NCI-H345 treated with DMSO at 0.1 percent for 48 hours (cell line): Measurements from ENCODE around the gene COIL.

Experiments
- DNase-seq: peaks from one replicate; lab custom pipeline; 2025; ENCODE audit not compliant: unreplicated experiment; lab: John Stamatoyannopoulos, UW

COIL gene

DNA sequence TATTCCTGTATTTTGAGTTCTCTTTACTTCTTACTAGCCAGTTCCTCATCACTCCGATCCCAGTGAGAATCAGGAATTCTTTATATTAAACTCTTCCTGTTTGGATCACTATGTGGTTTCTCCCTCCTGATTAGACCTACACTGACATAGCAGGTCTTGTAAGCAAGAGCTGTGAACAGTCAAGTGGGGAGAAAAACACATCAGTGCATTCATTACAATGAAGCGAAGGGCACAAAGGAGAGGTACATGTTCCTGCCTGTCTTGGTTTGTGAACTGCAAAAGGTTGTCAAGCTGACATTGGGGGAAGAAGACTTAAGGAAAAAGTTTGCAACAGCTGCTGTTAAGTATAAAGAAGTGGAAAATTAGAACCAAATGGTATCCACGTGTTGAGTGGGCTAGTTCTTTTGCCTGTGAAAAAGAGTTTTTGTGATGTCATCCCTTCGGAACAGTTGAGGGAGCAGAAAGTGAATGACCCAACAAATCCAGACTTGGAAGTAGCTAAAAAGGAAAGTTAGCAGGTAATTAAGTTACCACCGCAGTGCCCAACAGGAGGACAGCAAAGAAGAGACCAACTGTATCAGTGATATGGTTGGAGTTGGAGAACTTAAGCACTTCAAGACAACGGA, 24.0 kb downstream of the COIL start:
- no peak for DNase-seq

DNA sequence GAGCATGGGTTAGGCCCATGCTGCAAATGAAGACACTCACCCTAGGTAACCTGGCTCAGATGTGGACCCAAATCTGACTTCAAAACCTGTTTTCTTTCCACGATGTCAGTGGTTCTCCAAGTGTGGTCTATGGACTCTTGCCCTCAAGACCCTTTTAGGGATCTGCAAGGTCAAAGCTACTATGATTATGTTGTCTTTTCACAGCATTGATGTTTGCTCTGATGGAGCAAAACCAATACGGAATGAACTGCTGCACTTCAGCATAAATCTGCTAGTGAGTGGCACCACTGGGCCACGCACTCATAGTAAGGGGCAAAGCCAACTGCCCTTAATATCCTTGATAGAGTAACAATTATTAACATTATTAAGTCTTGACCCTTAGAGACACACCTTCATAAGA, 25.4 kb downstream of the COIL start:
- DNase-seq, result no peak

- DNase-seq, result no peak
Measured at GRCh38 chr17:56934280-56934679, 26.6 kb downstream of the COIL start.

DNA sequence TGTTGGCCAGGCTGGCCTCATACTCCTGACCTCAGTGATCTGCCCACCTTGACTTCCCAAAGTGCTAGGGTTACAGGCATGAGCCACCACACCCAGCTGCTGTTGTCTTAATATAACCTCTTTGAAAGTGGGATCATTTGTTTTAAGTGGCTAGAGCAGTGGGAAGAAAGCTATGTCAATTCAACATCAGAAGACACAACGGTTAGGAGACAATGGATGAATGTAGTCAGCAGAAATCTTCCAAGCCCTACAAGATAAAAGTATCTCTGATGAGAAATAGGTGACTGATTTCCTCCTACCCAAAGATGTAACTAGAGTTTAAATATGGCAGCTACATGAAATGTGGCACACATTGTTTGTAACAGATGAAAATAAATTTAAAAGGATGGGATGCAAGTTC, 27.0 kb downstream of the COIL start:
- DNase-seq, result no peak

DNA sequence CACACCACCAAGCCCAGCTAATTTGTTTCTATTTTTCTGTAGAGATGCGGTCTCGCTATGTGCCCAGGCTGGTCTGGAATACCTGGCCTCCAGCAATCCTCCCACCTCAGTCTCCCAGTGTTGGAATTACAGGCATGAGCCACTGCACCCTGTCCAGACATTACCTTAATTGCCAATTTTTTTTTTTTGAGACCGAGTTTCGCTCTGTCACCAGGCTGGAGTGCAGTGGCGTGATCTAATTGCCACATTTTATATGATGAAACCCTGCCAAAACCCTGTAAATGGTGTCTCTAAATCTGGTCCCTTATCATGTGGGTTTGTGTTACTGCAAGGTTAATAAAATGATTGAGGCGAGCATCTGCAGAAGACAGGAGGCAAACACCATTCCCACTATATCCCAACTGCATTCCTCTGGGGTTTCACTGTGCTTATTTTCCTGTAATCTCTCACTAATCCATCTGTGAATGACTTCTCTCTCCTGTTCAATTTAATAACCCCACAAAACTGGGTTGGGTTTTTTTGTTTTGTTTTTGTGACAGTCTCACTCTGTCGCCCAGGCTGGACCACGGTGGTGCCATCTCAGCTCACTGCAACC, 27.6 kb downstream of the COIL start:
- DNase-seq, result no peak

GRCh38 chr17:56930739-56931337, 30.0 kb downstream of the COIL start:
- no peak for DNase-seq

GRCh38 chr17:56929362-56929969, 31.4 kb downstream of the COIL start:
- DNase-seq, result no peak

- no peak for DNase-seq
Measured at GRCh38 chr17:56928586-56928985, 32.3 kb downstream of the COIL start.

- DNase-seq, result no peak
Measured at GRCh38 chr17:56926704-56927103, 34.1 kb downstream of the COIL start.

GRCh38 chr17:56926270-56926669, 34.6 kb downstream of the COIL start:
- no peak for DNase-seq

- no peak for DNase-seq
Measured at GRCh38 chr17:56925088-56925487, 35.8 kb downstream of the COIL start.

GRCh38 chr17:56919717-56920116, 41.1 kb downstream of the COIL start:
- no peak for DNase-seq

DNA sequence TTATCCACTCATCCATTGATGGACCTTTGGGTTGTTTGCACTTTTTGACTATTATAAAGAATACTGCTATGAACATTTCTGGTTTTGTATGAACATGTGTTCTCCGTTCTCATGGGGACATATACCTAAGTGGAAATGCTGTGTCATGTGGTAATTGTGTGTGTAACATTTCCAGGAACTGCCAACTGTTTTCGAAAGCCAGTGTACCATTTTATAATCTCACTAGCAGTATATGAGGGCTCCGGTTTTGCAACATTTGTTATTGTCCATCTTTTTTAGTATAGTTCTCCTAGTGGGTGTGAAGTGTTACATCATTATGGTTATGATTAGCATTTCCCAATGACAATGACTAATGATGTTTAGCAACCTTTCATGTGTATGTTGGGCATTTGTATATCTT, 41.9 kb downstream of the COIL start:
- no peak for DNase-seq

GRCh38 chr17:56917559-56918296, 43.1 kb downstream of the COIL start:
- no peak for DNase-seq

GRCh38 chr17:56914581-56915273, 46.1 kb downstream of the COIL start:
- peak; percentile 33 for DNase-seq

GRCh38 chr17:56913867-56914580, 46.8 kb downstream of the COIL start, which contains the start of gene TRIM25:
TRIM25 (minus strand) TSS chr17:56914049; CDS start chr17:56913988, 61 bp downstream.
- peak; percentile 64 for DNase-seq

DNA sequence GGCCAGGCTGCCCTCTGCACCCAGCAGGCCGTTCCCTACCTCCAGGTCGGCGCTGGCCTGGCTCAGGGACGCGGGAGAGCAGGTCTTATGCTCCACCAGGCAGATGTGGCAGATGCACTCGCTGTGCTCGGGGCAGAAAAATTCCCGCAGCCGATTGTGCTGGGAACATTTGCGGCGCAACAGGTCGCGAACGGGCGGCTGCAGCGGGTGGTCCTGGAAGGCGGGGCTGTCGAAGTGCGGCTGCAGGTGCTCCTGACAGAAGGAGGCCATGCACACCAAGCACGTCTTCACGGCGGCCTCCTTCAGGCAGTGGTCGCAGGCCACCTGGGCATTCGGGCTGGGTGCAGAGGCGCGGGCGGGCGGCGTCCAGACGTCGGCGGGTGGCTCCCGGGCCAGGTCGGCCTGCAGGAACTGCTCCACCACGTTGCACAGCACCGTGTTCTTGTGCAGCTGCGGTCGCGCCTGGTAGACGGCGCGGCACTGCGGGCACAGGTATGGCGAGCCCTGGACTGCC, 47.4 kb downstream of the COIL start:
- peak; percentile 16 for DNase-seq

DNA sequence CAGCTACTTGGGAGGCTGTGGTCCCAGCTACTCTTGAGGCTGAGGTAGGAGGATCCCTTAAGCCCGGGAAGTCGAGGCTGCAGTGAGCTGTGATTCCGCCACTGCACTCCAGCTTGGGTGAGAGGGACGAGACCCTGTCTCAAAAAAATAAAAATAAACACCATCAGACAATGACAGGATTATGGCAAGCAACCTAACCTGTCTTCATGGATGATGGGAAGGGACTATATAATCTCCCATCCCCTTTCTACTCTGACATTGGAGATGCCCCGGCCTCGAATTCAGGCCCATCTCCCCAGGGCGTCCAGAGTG, 47.9 kb downstream of the COIL start:
- no peak for DNase-seq

- no peak for DNase-seq
Measured at GRCh38 chr17:56912105-56912999, 48.5 kb downstream of the COIL start.
